Right forelimb (tissue), 1 donor: ENCODE measurements around the gene KLK11.

ENCODE experiments used
- DNase-seq: peaks from one replicate; pipeline ENCODE4 v3.0.0-alpha.2; 2018

KLK11 gene

DNA sequence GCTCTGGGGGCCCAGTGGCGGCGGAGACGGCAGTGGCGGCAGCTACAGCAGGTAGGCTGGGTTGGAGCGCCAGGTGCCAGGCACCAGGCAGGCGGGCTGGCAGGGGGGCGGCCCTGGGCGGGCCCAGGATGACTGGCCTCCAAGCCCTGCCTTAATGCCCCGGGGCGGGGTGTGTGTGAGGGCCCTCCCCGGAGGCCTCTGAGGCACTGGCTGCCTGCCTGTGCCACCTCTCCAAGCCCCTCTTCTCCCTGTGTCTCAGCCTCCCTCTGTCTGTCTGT, at the start of gene KLK11:
TSS of gene KLK11 (minus strand) at position 63 of the 278 bp plus-strand sequence. CDS start 985 bp downstream, outside the sequence.
- DNase-seq: no peak

- no peak for DNase-seq
Observed at GRCh38 chr19:51075998-51076397, 49.6 kb upstream of the KLK11 start.

DNA sequence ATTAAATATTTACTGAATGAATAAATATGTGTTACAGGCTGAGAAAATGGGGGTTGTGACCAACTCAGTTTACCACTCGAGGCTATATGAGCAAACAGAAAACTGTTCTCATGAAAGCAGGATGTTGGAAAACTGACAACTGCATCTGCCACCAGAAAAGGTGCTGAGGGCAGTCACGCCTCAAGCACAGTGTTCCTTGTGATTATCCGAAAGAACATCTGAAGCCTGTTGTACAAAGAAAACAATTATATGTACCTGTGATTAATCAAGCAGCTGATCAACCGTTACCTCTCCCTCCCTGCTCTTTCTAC, 44.6 kb upstream of the KLK11 start:
- no peak for DNase-seq

DNA sequence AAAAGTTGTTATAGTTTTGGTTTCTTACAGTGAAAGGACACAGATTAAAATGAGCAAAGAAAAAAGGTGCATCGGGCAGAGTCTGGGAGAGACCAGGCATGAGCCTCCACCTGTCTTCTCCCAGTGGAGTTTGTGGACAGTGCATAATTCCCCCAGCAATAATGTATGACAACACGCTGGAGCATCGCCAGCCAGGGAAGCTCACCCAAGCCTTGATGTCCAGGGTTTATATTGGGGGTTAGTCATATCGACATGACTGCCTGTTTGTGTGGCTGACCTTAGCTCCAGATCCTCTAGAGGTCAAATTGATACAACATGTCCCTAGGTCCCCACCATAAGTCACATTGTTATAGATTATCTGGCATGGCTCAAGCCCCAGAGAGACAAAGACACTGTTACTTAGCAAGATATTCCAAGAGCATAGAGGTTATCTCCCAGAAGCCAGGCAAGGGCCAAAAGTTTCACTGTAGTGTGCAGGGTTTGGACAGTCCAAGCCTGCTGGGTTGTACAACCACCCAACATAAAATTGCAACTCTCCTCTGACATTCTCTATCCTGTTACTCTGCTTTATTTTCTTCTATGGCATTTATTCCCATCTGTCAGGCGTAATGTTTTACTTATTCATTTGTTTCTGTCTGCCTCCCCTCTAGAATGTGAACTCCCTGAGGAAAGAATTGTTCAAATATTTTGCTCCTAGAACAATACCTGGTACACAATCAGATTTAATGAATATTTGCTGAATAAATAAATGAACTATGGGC, 44.1 kb upstream of the KLK11 start:
- DNase-seq: no peak

GRCh38 chr19:51066393-51067186, 40.2 kb upstream of the KLK11 start:
- DNase-seq: no peak

GRCh38 chr19:51065221-51065960, 39.0 kb upstream of the KLK11 start:
- no peak for DNase-seq

DNA sequence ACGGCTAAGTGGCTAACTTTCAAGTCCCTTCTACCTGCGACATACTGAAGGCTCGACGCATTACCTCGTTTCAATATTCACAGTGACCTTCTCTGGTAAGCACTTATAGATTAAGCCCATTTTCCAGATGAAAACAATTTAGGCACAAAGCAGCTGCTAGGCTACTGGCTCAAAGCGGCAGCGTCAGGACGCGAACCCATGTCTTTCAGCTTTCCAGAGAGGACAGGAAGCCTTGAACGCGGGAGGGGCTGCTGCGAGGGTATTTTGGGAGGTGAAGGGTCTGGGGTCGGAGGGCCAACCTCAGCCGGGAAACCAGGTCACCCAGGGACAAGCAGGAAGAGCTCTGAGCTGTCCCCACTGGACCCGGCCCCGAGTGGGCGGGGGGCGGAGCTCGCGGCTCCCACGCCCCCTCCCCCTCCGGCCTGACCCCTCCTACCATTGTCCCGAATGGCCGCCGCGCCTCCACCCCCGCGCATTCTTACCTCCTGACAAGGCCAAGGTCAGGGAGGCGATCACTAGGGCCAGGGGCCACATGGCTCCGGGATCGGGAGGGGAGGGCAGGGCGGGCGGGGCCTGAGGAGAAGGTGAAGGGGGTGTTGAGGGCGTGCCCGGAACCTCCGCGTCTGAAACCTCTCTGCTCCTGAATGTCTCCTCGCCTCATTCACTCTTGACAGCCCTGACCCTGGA, 38.3 kb upstream of the KLK11 start, which contains the start of gene KLK13:
TSS of gene KLK13 (minus strand) at position 559 of the 687 bp plus-strand sequence. CDS start at position 534, 25 bp downstream.
- no peak for DNase-seq

DNA sequence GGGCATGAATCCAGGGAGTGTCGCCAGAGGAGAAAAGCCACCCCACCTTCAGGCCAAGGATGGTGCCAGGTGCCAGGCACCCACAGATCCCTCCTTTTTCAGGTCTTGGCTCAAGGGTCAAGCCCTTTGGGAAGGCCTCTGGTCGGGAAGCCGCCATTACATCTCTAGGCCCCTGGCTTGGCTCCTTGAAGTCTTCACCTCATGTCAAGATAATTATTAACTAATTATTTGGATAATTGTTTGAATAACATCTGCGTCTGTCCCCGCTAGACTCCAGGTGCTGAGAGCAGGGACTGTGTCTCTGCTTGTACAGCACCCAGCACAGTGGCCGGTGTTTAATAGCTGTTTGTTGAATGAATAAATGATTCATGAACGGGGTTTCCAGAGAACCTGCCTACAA, 37.2 kb upstream of the KLK11 start:
- DNase-seq: no peak

DNA sequence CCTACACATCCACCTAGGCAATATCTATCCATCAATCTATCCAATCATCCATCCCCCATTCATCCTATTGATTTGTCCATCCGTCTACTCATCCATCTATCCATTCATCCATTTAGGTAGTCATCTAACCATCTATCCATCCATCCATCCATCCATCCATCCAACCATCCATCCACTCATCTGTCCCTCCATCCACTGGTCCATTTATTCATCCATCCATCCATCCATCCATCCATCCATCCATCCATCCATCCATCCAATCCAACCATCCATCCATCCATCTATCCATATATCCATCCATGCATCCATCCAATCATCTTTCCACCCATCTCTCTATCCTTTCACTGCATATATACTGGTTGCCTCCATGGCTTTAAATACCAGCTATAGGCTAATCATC, 34.6 kb upstream of the KLK11 start:
- no peak for DNase-seq

GRCh38 chr19:51060336-51060735, 33.9 kb upstream of the KLK11 start:
- no peak for DNase-seq

DNA sequence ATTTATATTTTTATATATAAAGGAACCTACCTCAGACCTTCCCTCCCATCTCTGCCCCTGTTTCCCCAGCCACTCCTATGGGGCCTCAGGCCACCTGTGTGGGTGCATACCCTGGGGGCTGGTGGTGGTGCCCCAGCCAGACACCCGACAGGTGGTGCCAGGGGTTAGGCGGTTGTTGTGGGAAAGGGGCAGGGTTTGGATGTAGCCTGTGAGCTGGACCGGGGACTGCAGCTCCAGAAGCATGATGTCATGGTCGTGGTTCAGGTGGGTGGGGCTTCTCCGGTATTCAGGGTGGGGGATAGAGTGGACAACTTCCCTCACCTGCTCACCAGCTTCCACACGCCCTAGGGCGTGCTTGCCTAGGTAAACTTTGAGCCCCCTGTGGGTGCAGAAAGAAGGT, 33.3 kb upstream of the KLK11 start:
- no peak for DNase-seq

DNA sequence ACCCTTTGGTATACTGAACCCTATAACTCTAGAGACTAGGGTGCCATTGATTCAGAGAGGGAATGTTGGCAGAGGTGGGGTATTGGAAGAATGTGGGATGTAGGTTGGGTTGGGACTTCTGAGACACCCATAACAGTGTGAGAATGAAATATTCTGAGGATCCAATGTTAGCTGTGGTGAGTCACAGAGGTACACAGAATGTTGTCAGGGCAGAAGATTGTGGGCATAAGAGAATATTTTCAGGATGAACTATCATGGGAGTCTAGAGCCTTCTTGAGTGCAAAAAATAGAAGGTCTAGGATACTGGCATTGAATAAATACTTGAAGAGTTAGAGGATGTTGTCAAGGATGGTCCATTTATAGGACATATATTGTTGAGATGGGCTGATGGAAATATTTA, 29.4 kb upstream of the KLK11 start:
- DNase-seq: no peak

DNA sequence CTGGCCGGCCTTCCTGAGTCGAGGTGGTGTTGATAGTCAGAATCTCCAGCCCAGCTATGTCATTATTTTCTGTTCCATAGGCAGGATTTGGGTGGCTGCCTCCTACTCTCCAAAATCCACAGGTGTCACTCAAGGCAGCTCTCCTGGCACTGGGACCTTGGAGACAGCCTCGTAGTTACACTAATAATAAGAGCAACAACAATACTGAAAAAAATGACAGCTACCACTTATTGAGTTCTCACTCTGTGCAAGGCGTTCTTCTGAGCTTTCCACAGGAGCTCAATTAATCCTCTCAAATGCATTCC, 20.6 kb upstream of the KLK11 start:
- DNase-seq: no peak

- DNase-seq: no peak
Observed at GRCh38 chr19:51044327-51044726, 17.9 kb upstream of the KLK11 start.

DNA sequence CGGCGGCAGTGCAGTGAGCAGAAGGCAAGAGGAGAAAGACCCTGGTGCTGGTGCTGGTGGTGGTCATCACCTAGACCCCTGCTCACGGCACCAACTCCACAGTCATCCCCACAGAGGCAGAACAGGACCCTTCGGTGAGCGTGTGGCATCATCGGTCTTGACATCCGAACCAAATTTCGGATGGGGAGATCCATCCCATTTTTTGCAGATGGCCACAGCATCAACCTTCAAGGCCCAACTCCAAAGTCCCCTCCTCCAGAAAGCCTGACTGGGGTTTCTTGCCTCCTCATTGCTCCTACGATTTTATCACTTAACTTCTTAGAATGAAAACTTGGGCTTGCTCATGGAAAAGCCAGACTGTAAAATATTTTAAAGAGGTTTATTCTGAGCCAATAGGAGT, 17.1 kb upstream of the KLK11 start:
- no peak for DNase-seq

- no peak for DNase-seq
Observed at GRCh38 chr19:51040151-51040550, 13.7 kb upstream of the KLK11 start.

DNA sequence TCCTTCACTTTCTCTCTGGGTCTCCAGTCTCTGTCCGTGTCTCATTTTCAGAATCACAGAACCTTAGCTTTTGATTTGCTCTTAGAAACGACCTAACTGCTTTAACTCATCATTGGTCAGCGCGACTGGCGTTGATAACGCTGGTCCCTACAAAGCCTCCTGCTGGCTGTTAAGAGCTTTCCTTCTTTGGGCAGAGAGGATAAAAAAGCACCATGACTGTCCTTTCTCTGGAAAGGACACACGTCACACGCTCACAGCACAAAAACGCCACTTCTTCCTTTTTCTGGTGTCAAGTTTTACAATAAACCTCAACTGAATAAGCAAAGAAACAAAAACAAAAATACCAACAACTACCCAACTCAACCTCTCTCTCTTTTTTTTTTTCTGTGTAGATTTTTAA, 10.1 kb upstream of the KLK11 start:
- DNase-seq: no peak

- no peak for DNase-seq
Observed at GRCh38 chr19:51034704-51035103, 8.3 kb upstream of the KLK11 start, which contains the start of gene KLK12. TSS of gene KLK12 (minus strand) at chr19:51035002. CDS start at chr19:51034621, 381 bp downstream.

- no peak for DNase-seq
Observed at GRCh38 chr19:51031880-51032225, 5.4 kb upstream of the KLK11 start.

GRCh38 chr19:51031220-51031879, 4.9 kb upstream of the KLK11 start:
- DNase-seq: no peak

DNA sequence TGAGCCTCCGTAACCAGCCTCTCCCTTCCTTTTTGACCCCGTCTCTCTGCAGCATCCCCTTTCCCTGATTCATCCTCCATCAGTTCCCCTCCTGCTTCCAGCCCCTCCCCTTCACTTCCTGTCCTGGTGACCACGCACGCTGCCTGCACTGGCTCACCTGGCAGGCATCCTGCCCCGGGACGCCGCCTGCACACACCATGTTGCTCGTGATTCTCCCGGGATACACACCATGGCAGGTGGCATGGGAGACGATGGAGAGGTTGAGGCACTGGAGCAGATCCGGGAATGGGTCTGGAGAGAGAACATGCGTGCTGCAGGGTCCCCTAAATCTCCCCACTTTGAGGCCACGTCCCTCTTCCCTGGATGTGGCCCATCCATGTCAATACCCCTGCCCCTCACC, 4.2 kb upstream of the KLK11 start:
- no peak for DNase-seq

DNA sequence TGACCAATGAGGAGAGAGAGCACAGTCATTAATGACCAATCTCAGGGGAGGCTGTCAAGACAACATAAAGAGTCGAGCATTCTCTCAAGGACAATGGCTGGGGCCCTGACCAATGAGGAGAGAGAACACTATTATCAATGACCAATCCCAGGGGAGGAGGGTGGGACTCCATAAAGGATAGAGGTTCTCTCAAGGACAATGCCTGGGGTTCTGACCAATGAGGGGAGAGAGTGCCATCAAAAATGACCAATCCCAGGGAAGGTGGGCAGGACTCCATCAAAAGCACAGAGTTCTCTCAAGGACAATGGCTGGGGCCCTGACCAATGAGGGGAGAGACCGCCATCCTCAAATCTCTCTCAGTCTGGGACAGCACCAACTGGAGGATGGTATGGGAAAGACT, 3.3 kb upstream of the KLK11 start:
- DNase-seq: no peak

DNA sequence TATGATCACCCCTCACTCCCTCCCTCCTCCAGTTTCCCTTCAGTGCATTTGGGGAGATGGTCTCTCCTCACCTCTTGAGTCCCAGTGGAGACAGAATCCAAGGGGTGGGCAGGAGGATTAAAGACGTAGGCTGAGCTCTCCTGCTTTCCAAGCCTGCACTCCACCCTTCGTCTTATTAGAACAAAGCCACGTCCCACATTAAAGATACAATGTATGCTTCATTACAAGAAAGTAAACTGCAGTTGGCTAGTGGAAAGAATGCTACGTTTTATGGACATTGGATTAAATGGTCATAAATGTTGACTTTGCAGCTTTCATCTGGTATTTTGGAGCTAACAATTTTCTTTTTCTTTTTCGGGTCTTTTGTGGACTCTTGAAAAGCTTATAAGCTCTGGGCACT, 1.5 kb upstream of the KLK11 start:
- no peak for DNase-seq
